22Rv1 (cell line): ENCODE measurements around the gene FOXJ3.

Experiments
- H3K27ac ChIP-seq: fragments of 450-650 bp; 2 replicates; pipeline ENCODE4 v1.5.1; 2017
- CTCF ChIP-seq: fragments of 450-650 bp; IDR thresholded peaks from 2 replicates; pipeline ENCODE4 v1.5.1; 2017; ENCODE audit warnings: mild to moderate bottlenecking
- ZFX ChIP-seq: fragments of 450-650 bp; IDR thresholded peaks from 2 replicates; pipeline ENCODE4 v1.6.1; 2017; ENCODE audit warnings: antibody characterized with exemption, borderline replicate concordance

Gene FOXJ3

GRCh38 chr1:42150651-42151050 lies 184.4 kb downstream of the FOXJ3 start:
- TF ChIP-seq CTCF: no peak
- no peak for TF ChIP-seq ZFX
- no peak overlapping the region for H3K27ac ChIP-seq

GRCh38 chr1:42148166-42148565 lies 186.9 kb downstream of the FOXJ3 start:
- TF ChIP-seq CTCF (no peak), ZFX (no peak)
- H3K27ac ChIP-seq: no peak overlapping the region

DNA sequence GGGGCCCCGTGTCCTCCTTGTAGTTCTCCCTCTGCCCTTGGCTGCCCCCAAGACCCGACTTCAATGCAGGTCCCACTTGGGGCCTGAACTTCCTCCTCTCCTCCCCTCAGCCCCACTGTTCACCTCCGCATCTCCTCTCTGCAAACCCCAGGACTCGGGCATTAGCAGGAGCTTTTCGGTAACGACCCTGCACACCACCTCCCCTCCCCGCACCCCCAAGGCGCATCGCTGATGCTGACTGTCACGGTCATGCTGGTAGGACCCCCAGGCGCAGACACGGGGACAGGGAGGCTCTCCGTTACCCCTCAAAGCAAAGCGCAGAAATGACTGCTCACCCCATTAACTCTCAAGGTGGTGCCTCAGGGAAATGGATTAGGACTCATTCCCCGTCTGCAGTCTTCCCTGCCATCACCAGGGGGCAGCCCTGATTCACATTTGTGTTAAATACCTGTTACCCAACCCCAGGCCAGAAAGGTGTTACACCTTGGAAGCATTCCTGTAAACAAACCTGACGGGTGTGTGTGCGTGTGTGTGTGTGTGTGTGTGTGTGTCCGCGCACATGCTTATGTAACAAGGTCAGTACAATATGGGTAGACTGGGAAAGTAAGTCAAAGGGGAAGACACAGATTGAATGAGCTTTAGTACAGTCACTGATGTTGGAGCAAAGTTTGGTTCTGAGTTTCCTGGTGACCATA lies 188.3 kb downstream of the FOXJ3 start:
- TF ChIP-seq ZFX (no peak), CTCF (peak; percentile 86)
- H3K27ac ChIP-seq: no peak overlapping the region

- TF ChIP-seq ZFX (no peak), CTCF (no peak)
- no peak overlapping the region for H3K27ac ChIP-seq
These were observed 189.0 kb downstream of the FOXJ3 start for GRCh38 chr1:42145764-42146625.

- TF ChIP-seq ZFX (no peak), CTCF (no peak)
- no peak overlapping the region for H3K27ac ChIP-seq
These were observed 189.7 kb downstream of the FOXJ3 start for GRCh38 chr1:42145389-42145716.

- TF ChIP-seq CTCF: no peak
- TF ChIP-seq ZFX: no peak
- H3K27ac ChIP-seq: no peak overlapping the region
These were observed 190.2 kb downstream of the FOXJ3 start for GRCh38 chr1:42144711-42145388.
